GM12878 (cell line): ENCODE results near the gene RNFT2. TPM values are rescaled to one million over a fixed set of nuclear protein-coding genes. Genes with fewer than 3 reads are reported as not detected.

Experiments used
- ATAC-seq: fragments of 200-7000 bp; cut with Tn5 transposase; 3 replicates; pipeline ENCODE4 v1.9.1; 2020; ENCODE audit warnings: mild to moderate bottlenecking, moderate library complexity
- BruUV-seq: library from RNA; stranded (reverse); fragments of 400-500 nt; replicated peaks from 2 replicates; lab custom pipeline; 2021; lab: Mats Ljungman, UMichigan
- CTCF ChIA-PET: fragments of 300-600 bp; sonication (Branson Sonifier 250); formaldehyde crosslinking; extraction: SDS; loops from one replicate; lab custom pipeline; 2021; ENCODE audit warnings: inconsistent platforms; lab: Yijun Ruan, JAX
- POLR2A ChIA-PET: fragments of 350-600 bp; formaldehyde crosslinking; extraction: SDS; loops from one replicate; lab custom pipeline; 2021; ENCODE audit warnings: inconsistent platforms; lab: Charles Lee
- RAD21 ChIA-PET: fragments of 300-600 bp; sonication (Branson Sonifier 250); formaldehyde crosslinking; loops from one replicate; lab custom pipeline; 2023; ENCODE audit warnings: antibody characterized with exemption; ENCODE audit not compliant: unreplicated experiment; lab: Charles Lee
- SMC1A ChIA-PET: fragments of 300-600 bp; sonication (Branson Sonifier 250); formaldehyde crosslinking; loops from one replicate; lab custom pipeline; 2023; ENCODE audit not compliant: unreplicated experiment, uncharacterized antibody; lab: Charles Lee
- DNase-seq: peaks from one replicate; pipeline ENCODE4 v3.0.0-alpha.2; 2011; ENCODE audit warnings: low read depth, low spot score
- FAIRE-seq: peaks from 3 replicates; lab custom pipeline; 2011; peaks lifted over from hg19 to GRCh38; lab: Jason Lieb, UNC
- H2AFZ ChIP-seq: 2 replicates; pipeline ENCODE4 v1.6.0; 2011; ENCODE audit warnings: low read depth, low read length, control low read depth; ENCODE audit not compliant: control insufficient read depth
- H3K27ac ChIP-seq: 2 replicates; pipeline ENCODE4 v1.5.1; 2011; ENCODE audit warnings: control low read depth; ENCODE audit not compliant: control insufficient read depth, insufficient read depth
- H3K27me3 ChIP-seq, 2 experiments: replicated peaks in 1 of 2; 2 replicates each; pipeline versions ENCODE4 v1.6.0 to v1.6.1; 2011; ENCODE audit warnings: low read length in 1 of 2; ENCODE audit not compliant: control insufficient read depth in 2 of 2, insufficient read depth in 2 of 2
- H3K36me3 ChIP-seq, 2 experiments: 2 replicates each; pipeline ENCODE4 v1.5.1; 2011; ENCODE audit warnings: low read length in 1 of 2; ENCODE audit not compliant: control insufficient read depth in 2 of 2, insufficient read depth in 2 of 2
- H3K4me1 ChIP-seq: 2 replicates; pipeline ENCODE4 v1.6.1; 2011; ENCODE audit warnings: mild to moderate bottlenecking, low read length, moderate library complexity, mixed read lengths; ENCODE audit not compliant: control insufficient read depth, insufficient read depth
- H3K4me2 ChIP-seq: 2 replicates; pipeline ENCODE4 v1.6.0; 2011; ENCODE audit warnings: control low read depth; ENCODE audit not compliant: control insufficient read depth, insufficient read depth
- H3K4me3 ChIP-seq: fragments of 200-600 bp; sonication (generic); 2 replicates; pipeline ENCODE4 v1.5.1; 2016
- H3K79me2 ChIP-seq: 2 replicates; pipeline ENCODE4 v1.6.0; 2011; ENCODE audit warnings: low read length; ENCODE audit not compliant: control insufficient read depth, insufficient read depth
- H3K9ac ChIP-seq: 2 replicates; pipeline ENCODE4 v1.8.0; 2011; ENCODE audit warnings: low read length, control low read depth, mixed read lengths; ENCODE audit not compliant: control insufficient read depth, insufficient read depth
- H3K9me3 ChIP-seq: replicated peaks from 3 replicates; pipeline ENCODE4 v1.5.1; 2011; ENCODE audit warnings: mild to moderate bottlenecking, low read length; ENCODE audit not compliant: control insufficient read depth, insufficient read depth
- H4K20me1 ChIP-seq: 2 replicates; pipeline ENCODE4 v1.6.0; 2011; ENCODE audit not compliant: control insufficient read depth, insufficient read depth
- CTCF ChIP-seq, 3 experiments: IDR thresholded peaks in 2 of 3; conservative IDR thresholded peaks in 1 of 3; 2 replicates each; pipeline ENCODE4 v1.5.1; 2011; ENCODE audit warnings: low read depth in 3 of 3, low read length in 3 of 3, mild to moderate bottlenecking in 3 of 3, control low read depth in 2 of 3, moderate library complexity in 2 of 3, inconsistent platforms in 1 of 3, mixed read lengths in 1 of 3; ENCODE audit not compliant: control insufficient read depth in 2 of 3, insufficient read depth in 1 of 3; ENCODE audit errors: extremely low read depth in 1 of 3
- FOXM1 ChIP-seq: IDR thresholded peaks from 2 replicates; pipeline ENCODE4 v1.6.1; 2012; ENCODE audit warnings: low read depth, mild to moderate bottlenecking, inconsistent platforms, low read length, moderate library complexity
- IKZF2 ChIP-seq, 2 experiments: fragments of 450-650 bp; IDR thresholded peaks; 2 replicates each; pipeline ENCODE4 v1.6.1; 2017; ENCODE audit warnings: mild to moderate bottlenecking in 2 of 2, moderate library complexity in 2 of 2
- MTA3 ChIP-seq: IDR thresholded peaks from 2 replicates; pipeline ENCODE4 v1.6.1; 2012; ENCODE audit warnings: low read length, inconsistent platforms, borderline replicate concordance
- NFYA ChIP-seq: IDR thresholded peaks from 2 replicates; pipeline ENCODE4 v1.6.1; 2011; ENCODE audit warnings: low read depth, mild to moderate bottlenecking, low read length, improper control_type of control experiment, borderline replicate concordance
- NRF1 ChIP-seq: conservative IDR thresholded peaks from 2 replicates; pipeline ENCODE4 v1.6.1; 2011; ENCODE audit warnings: mild to moderate bottlenecking, low read depth, low read length, improper control_type of control experiment
- RCOR1 ChIP-seq: conservative IDR thresholded peaks from 2 replicates; pipeline ENCODE4 v1.6.1; 2012; ENCODE audit warnings: low read depth, low read length, improper control_type of control experiment
- SKIL ChIP-seq: fragments of 450-650 bp; IDR thresholded peaks from 2 replicates; pipeline ENCODE4 v1.6.1; 2017; ENCODE audit warnings: mild to moderate bottlenecking, low read depth, inconsistent platforms; ENCODE audit not compliant: poor library complexity, severe bottlenecking
- SP1 ChIP-seq: IDR thresholded peaks from one replicate; pipeline ENCODE4 v1.6.1; 2011; ENCODE audit warnings: low read depth, low read length
- STAT3 ChIP-seq: IDR thresholded peaks from 2 replicates; pipeline ENCODE4 v1.6.1; 2011; ENCODE audit warnings: low read depth, low read length, improper control_type of control experiment
- ZNF622 ChIP-seq: fragments of 450-650 bp; IDR thresholded peaks from 2 replicates; pipeline ENCODE4 v1.6.1; 2017; ENCODE audit warnings: mild to moderate bottlenecking, inconsistent platforms
- WGBS: methylation state at CpG from one replicate; pipeline ENCODE4 v1.1.6; 2016; ENCODE audit warnings: low lambda C conversion rate; ENCODE audit not compliant: insufficient replicate concordance, insufficient coverage; ENCODE audit errors: missing lambda C conversion rate; 5-methylcytosine and 5-hydroxymethylcytosine counted together
- in situ Hi-C: fragments of 300-500 bp; cut with MboI; formaldehyde crosslinking; loops from 9 replicates; pipeline ENCODE4 v1.14.3; 2018; ENCODE audit warnings: mixed read lengths
- intact Hi-C: fragments of 100-400 bp; cut with micrococcal nuclease; formaldehyde crosslinking; loops from one replicate; pipeline ENCODE4 v1.14.2; 2022; ENCODE audit not compliant: unreplicated experiment
- polyA plus RNA-seq, 11 experiments: library from polyadenylated mRNA; depleted of rRNA in 4 of 11; unstranded in 6 of 11; stranded (reverse) in 5 of 11; fragments of >200 nt; fragmentation: Nextera tagmentation in 4 of 11; fragmentation: Illumina TruSeq in 1 of 11; extraction: Ambion mirVana in 4 of 11; extraction: Trizol in 1 of 11; gene quantifications; 1 replicate in 1 of 11; 2 replicates in 10 of 11; pipeline versions ENCODE4 v1.2.1 to v1.2.3, GENCODE V29; 2011 to 2016; ENCODE audit warnings: inconsistent platforms in 2 of 11, missing spikeins in 2 of 11, low read depth in 1 of 11
- total RNA-seq, 4 experiments: library from RNA; depleted of rRNA in 3 of 4; stranded (reverse); fragments of >200 nt in 3 of 4; fragmentation: Illumina TruSeq in 1 of 4; extraction: Trizol in 1 of 4; gene quantifications; 2 replicates each; pipeline versions ENCODE4 v1.2.1 to v1.2.3, GENCODE V29; 2013 to 2021

RNFT2 gene
- total and polyA plus RNA-seq, 10 of the 15 experiments (the other 5 are each of a cell fraction or from before 2014, with no cell fraction given): 2.5 to 17.3 (median 9.7) TPM

GRCh38 chr12:116701432-116701831, 36.7 kb upstream of the RNFT2 start:
- WGBS: 54% methylated on average over 4 of the region's 4 CpGs
- Histone ChIP-seq H3K4me1 (no peaks in the 10 kb centered on the region), H3K9me3 (no peaks in the 10 kb centered on the region), H3K4me3 (no peak overlapping the region), H3K79me2 (no peaks in the 10 kb centered on the region), H3K27ac (no peak overlapping the region), H3K4me2 (no peak overlapping the region), H3K27me3 (peaks cover 4 to 10% of the 10 kb centered on the region in 2 experiments), H3K9ac (no peak overlapping the region), H3K36me3 (no peaks in the 10 kb centered on the region), H4K20me1 (no peaks in the 10 kb centered on the region), H2AFZ (no peak overlapping the region)
- no peak for FAIRE-seq
- ChIA-PET SMC1A (interaction anchor here (0.5 to 1.3 kb wide), 3 partner anchors 327 to 558 kb away, joined by 3 read pairs; no protein-coding TSS in a partner anchor), RAD21 (no interaction called here), CTCF (interaction anchor here (0.9 to 4.1 kb wide), 5 partner anchors 8 to 418 kb away, joined by 3 to 43 read pairs (median 3); no protein-coding TSS in a partner anchor), POLR2A (interaction anchor here (0.5 kb wide), 1 partner anchor 357 kb away, joined by 3 read pairs; no protein-coding TSS in a partner anchor)
- BruUV-seq: no TSS peak
- intact Hi-C loops: loop anchor here (10.0 kb wide), 1 partner anchor 253 kb away; no protein-coding TSS in a partner anchor
- in situ Hi-C loops: loop anchor here (5.0 to 10.0 kb wide), 2 partner anchors 416 to 707 kb away; no protein-coding TSS in a partner anchor
- no peak for DNase-seq
- TF ChIP-seq SP1 (no peak), IKZF2 (IDR thresholded peaks at IDR 0.05) (no peak), STAT3 (no peak), RCOR1 (no peak), ZNF622 (no peak), SKIL (no peak), NFYA (no peak), MTA3 (no peak), CTCF (IDR thresholded peaks at IDR 0.05 in 2 of 3, conservative IDR thresholded peaks at IDR 0.05 in 1 of 3; ENCODE audit: control insufficient read depth in 2 of 3, extremely low read depth in 1 of 3, insufficient read depth in 1 of 3, low read depth in 3 of 3, low read length in 3 of 3) (no peak), NRF1 (no peak), FOXM1 (no peak)
- no peak for ATAC-seq
